Gastrocnemius medialis (tissue), 4 donors: ENCODE results near the gene SCAF1.

Experiments used
- CTCF ChIP-seq, 5 experiments: fragments of 450-650 bp in 3 of 5; fragments of 200-600 bp in 2 of 5; sonication (generic) in 2 of 5; IDR thresholded peaks in 4 of 5; conservative IDR thresholded peaks in 1 of 5; 1 replicate in 4 of 5; 2 replicates in 1 of 5; pipeline ENCODE4 v1.5.1; 2016 to 2019; ENCODE audit warnings: antibody characterized with exemption in 5 of 5, mild to moderate bottlenecking in 3 of 5, moderate library complexity in 3 of 5
- POLR2A ChIP-seq, 2 donors: fragments of 450-650 bp; IDR thresholded peaks; one replicate each; pipeline ENCODE4 v1.6.1; 2017; ENCODE audit warnings: antibody characterized with exemption in 2 of 2, mild to moderate bottlenecking in 2 of 2, moderate library complexity in 2 of 2

- no peak for TF ChIP-seq CTCF (IDR thresholded peaks at IDR 0.05 in 4 of 5, conservative IDR thresholded peaks at IDR 0.05 in 1 of 5)
- no peak for TF ChIP-seq POLR2A (IDR thresholded peaks at IDR 0.05)
These were observed 3.6 kb downstream of the SCAF1 start for GRCh38 chr19:49645592-49645991.
